Activated CD8-positive, alpha-beta memory T cell treated with anti-CD3 and anti-CD28 coated beads for 48 hours (primary cell): ENCODE results near the gene WBP1L.
"Not testable (repeated sequence)": the region's sequence is repeated elsewhere in the genome, so short reads cannot be mapped to it uniquely, and the experiment has no call there.

ENCODE experiments used
- DNase-seq, 3 experiments: peaks; one replicate each; pipeline ENCODE4 v3.0.0-alpha.2; 2020; ENCODE audit warnings: low read depth in 2 of 3, low spot score in 2 of 3

Gene WBP1L

DNA sequence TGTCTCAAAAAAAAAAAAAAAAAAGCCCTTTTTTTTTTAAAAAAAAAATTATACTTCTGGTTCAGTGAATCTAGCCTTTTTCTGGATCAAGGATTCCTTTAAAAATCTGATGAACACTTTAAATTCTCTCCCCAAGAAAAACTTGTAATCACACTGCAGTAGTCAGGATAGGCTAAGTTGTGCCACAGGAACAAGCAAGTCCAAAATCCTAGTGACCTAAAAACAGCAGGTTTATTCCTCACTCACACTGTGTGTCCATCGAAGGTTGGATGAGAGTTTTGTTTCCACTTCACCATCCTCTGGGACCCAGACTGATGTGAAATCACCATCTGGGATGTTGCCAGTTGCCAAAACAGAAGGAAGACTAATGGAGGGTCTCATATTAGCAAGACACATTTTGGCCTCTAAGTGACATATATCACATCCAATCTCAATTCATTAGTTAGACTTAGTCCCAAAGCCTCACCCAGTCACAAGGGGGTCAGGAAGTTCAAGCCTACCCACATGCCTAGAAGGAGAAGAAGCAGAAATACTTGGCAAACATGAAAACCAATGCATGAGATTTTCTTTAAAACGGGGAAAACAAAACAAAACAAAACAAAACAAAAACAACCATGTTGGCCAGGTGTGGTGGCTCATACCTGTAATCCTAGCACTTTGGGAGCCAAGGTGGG is 60.8 kb downstream of the WBP1L start:
- no peak for DNase-seq

DNA sequence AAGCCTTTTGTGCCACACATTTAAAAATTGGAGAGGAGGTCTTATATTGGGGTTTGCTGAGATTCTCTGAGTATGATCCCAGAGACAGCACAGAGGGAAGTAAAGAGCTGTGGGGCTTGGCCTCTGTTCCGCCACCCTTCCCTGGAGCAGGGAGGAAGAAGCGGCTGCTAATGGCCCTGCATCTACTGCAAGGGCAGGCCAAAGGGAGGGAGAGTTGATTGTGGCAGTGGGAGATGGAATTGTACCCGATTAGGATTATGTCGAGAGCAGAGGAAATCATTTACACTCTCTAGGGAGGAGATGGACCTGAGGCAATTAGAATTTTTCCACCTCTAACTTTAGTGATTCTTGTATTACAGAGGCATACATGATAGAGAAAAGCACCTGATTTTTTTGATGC is 64.6 kb downstream of the WBP1L start:
- no peak for DNase-seq

GRCh38 chr10:102811346-102811745 is 67.6 kb downstream of the WBP1L start:
- DNase-seq, result no peak

DNA sequence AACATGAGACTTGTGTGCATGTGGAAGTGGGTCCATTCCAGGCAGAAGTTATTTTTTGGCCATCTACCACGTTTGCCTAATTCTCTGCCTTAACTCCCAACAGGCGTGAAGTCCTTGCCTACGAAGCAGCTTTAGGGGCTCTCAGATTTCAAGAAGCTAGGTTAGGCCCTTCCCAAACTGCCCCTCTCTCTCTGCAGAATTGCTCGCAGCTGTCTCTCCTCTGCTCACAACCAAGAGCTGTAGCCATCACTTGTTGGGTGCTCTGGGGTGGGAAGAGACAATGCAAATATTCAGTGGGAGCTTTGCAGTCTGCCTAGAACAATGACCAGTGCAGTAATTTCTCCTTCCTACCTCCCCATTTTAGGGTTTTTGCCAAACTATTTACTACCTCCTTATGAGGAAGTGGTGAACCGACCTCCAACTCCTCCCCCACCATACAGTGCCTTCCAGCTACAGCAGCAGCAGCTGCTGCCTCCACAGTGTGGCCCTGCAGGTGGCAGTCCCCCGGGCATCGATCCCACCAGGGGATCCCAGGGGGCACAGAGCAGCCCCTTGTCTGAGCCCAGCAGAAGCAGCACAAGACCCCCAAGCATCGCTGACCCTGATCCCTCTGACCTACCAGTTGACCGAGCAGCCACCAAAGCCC is 68.6 kb downstream of the WBP1L start:
- no peak for DNase-seq

- no peak for DNase-seq
These were observed 69.3 kb downstream of the WBP1L start for GRCh38 chr10:102813017-102813541.

DNA sequence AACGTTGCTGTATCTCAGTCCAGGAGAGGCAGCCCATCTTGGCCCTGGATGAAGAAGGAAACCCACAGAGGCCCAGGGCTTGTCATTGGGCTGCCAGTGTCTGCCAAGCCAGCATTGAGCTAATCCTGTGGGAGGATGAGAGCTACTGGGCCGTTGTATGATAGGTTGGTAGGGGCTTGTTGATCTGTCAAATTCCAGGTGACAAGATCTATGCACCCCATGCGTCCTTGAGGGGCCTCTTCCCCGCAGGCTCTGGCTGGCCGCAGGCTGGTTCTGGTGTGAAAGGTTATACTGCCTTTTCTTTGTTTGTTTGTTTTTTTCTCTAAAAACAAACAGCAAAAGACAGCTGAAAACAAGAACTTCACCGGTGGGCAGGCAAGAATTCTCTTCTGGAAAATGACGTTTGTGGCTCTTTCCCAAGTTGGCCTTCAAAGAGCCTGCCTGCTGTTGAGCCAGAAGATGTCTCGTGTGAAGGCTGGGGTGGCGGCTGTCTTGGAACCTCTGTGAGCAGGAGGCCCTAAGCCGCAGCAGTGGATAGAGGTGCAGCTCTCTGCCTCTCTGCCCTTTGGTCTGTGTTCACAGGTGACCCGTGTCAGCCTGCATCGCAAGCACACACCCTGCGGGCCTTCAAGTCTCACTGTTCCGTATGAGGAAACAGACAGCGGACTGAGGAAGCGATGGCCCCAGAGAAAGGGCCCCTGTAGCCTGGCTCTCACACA is 70.1 kb downstream of the WBP1L start:
- no peak for DNase-seq

DNA sequence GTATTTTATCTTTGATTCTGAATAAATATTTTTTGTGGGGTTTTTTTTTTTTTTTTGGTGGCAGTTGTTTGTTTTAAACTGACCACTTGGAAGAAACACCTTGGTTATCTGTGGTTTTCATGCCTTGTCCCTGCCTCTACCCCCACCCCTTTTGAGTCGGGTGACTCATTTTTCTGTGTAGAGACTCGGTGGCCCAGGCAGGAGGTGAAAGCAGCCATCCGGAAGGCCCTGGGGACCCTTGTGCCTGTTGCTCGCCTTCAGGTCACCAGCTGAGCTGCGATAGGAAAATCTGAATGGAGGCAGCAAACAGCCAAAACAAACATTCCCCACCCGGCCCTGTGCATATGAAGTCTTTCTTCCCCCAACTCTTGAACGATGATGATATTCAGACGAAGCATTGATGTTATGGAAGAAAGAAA is 70.7 kb downstream of the WBP1L start:
- DNase-seq, result no peak

GRCh38 chr10:102814873-102815661 is 71.3 kb downstream of the WBP1L start:
- DNase-seq, result no peak

GRCh38 chr10:102815790-102816549 is 72.2 kb downstream of the WBP1L start:
- DNase-seq, result no peak

DNA sequence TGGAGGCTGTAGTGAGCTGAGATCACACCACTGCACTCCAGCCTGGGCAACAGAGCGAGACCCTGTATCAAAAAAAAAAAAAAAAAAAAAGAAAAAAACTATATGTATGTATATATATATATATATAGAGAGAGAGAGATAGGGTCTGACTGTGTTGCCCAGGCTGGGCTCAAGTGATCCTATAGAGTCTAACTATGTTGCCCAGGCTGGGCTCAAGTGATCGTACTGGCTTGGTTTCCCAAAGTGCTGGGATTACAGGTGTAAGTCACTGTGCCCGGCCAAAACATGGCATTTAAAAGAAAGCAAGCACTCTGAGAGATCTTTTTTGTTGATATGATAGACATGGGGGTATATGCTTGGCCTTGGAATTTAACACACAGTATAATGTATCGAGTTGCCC is 73.4 kb downstream of the WBP1L start:
- no peak for DNase-seq

DNA sequence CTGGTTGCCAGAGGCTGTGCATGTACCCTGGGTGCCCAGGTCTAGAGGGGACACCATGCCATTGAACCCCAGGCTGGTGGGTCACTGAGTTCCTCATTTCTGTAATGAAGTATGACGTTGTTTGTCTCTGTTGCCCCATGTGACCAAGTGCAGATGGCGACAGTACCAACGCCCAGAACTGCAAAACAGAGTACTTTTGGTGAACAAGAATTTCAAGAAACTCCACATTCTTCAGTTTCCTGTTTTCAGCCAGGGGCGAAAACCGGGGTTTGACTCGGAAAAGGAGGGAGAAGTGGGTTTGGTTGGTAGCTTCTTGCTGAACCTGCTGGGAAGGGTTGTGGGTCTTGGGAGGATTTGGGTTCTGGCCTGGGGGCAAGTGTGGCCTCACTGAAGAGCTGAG is 75.3 kb downstream of the WBP1L start:
- no peak for DNase-seq

DNA sequence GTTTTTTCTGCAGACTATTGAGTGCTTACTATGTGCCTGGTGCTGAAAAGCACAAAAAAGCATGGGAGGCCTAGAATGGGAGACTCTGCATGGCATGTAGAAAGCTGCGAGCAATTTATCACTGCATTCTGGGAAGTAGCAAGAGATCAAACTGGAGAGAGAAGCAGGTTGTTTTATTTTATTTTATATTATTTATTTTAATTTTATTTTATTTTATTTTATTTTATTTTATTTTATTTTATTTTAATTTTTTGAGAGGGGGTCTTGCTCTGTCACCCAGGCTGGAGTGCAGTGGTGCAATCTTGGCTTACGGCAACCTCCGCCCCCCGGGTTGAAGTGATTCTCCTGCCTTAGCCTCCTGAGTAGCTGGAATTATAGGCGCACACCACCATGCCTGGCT is 76.3 kb downstream of the WBP1L start:
- not testable (repeated sequence) for DNase-seq

DNA sequence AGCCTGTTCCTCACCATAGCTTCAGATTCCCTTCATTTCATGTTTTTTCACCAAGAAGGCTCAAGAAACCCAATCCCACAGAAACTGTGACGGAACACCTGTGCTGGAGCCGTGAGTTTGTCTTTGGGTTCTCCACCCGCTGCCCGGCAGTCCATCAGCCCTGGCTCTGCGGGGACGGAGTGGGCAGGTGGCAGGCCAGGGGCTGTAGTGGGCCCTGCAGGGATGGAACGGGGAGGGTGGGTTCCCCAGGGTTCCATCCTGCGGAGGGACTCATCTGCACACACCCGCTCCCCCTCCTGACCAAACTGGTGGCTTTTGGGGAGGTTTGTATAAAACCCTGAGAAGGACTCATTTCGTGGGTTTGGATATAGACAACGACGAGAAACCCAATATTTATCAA is 78.5 kb downstream of the WBP1L start:
- DNase-seq, result no peak

GRCh38 chr10:102824664-102825063 is 80.9 kb downstream of the WBP1L start:
- DNase-seq, result no peak

GRCh38 chr10:102826148-102826796 is 82.5 kb downstream of the WBP1L start:
- DNase-seq, result no peak

DNA sequence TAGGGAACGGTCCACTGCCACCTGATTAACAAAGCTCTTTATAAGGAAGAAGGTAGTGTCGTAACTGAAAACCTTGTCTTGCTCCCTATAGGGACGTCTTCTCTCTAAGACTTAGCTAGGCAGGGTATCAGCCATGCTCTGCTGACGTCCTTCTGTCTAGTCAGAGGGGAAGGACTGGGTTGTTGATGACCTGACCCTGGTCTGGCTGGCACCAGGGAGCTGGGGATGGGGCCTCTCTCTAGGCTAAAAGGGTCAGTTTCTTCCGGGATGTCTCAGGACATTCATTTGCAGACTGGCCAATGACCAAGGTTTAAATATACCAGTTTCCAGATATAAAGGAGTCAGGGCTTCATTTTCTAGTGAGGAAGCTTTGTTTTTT is 83.8 kb downstream of the WBP1L start:
- no peak for DNase-seq

- DNase-seq, result no peak
These were observed 87.7 kb downstream of the WBP1L start for GRCh38 chr10:102831322-102832071.

DNA sequence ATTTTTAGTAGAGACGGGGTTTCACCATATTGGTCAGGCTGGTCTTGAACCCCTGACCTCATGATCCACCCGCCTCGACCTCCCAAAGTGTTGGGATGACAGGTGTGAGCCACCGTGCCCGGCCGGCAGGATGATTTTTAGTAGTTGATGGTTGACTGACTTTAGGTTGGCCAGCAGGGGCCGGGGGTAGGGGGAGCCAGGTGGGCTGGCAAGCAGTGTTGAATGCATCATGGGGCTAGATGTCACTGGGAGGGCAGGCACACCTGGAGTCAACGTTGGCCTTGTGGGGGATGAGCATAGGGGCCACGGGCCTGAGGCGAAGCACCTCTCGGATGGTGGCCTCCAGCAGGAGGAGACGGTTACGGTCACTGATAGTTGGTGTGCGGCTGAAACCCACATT is 88.5 kb downstream of the WBP1L start:
- DNase-seq, result no peak

GRCh38 chr10:102832987-102833386 is 89.2 kb downstream of the WBP1L start:
- no peak for DNase-seq
